ENCODE data around the gene CNPY1.

Gene CNPY1

DNA sequence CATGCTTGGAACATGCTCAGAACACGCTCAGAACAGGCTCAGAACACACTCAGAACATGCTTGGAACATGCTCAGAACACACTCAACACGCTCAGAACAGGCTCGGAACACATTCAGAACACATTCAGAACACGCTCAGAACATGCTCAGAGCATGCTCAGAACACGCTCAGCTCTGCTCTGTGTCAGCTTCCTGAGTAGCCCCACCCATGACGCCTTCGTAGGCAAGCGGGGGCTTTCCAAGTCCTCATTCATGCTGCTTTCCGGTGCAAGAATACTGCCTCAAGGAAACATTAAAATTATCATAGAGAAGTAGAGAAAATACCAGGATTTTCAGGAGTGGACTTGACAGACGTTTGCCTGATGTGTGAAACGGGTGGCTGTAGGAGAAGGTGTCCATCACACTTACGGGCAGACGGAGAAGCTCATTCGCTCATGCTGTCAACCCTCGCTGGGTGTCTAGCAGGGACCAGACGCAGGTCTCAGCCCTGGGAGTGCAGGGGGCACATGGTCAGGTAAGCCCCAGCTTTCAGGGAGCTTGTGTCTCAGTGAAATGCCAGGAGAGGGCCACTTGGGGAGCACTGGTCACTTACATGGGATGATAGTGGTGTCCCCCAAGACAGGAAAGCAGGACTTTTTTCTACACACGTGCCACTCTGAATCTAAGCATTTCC, 63.7 kb downstream of the CNPY1 start:
- no peak overlapping the region for H3K4me3 ChIP-seq (replicated peaks in 1 of 2; ENCODE audit: low read depth in 2 of 2, low read length in 2 of 2)
- no peak for DNase-seq (ENCODE audit: low read depth in 2 of 2)
- no peak for TF ChIP-seq CTCF (IDR thresholded peaks at IDR 0.05; ENCODE audit: low read depth, low read length)

DNA sequence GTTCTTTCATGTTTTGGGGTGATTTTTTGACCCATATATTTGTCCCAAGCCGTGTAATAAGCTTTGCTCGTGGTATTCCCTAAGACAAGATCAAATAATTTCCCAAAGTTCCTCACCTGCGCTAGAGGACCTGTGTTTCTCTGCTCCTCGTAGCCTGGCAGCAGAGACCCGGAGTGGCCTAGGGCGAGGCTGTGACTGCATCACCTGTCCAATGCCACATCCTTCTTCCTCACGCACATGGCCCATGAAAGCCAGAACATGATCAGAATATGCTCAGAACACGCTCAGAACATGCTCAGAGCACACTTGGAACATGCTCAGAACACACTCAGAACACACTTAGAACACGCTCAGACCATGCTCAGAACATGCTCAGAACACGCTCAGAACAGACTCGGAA, 64.6 kb downstream of the CNPY1 start:
- no peak for TF ChIP-seq CTCF (IDR thresholded peaks at IDR 0.05; ENCODE audit: low read depth, low read length)
- no peak overlapping the region for H3K4me3 ChIP-seq (replicated peaks in 1 of 2; ENCODE audit: low read depth in 2 of 2, low read length in 2 of 2)
- no peak for DNase-seq (ENCODE audit: low read depth in 2 of 2)

GRCh38 chr7:155477476-155477875, 68.9 kb downstream of the CNPY1 start:
- DNase-seq (ENCODE audit: low read depth in 2 of 2) = no peak
- H3K4me3 ChIP-seq (replicated peaks in 1 of 2; ENCODE audit: low read depth in 2 of 2, low read length in 2 of 2) = no peak overlapping the region
- TF ChIP-seq CTCF (IDR thresholded peaks at IDR 0.05; ENCODE audit: low read depth, low read length) = no peak

GRCh38 chr7:155471718-155472117, 74.6 kb downstream of the CNPY1 start:
- TF ChIP-seq CTCF (IDR thresholded peaks at IDR 0.05; ENCODE audit: low read depth, low read length) = no peak
- H3K4me3 ChIP-seq (replicated peaks in 1 of 2; ENCODE audit: low read depth in 2 of 2, low read length in 2 of 2) = no peak overlapping the region
- no peak for DNase-seq (ENCODE audit: low read depth in 2 of 2)

GRCh38 chr7:155470686-155471638, 75.4 kb downstream of the CNPY1 start:
- H3K4me3 ChIP-seq (replicated peaks in 1 of 2; ENCODE audit: low read depth in 2 of 2, low read length in 2 of 2) = no peak overlapping the region
- DNase-seq (ENCODE audit: low read depth in 2 of 2) = peak in 1 of 2 donors; percentile 19
- no peak for TF ChIP-seq CTCF (IDR thresholded peaks at IDR 0.05; ENCODE audit: low read depth, low read length)

- no peak for TF ChIP-seq CTCF (IDR thresholded peaks at IDR 0.05; ENCODE audit: low read depth, low read length)
- H3K4me3 ChIP-seq (replicated peaks in 1 of 2; ENCODE audit: low read depth in 2 of 2, low read length in 2 of 2) = no peak overlapping the region
- no peak for DNase-seq (ENCODE audit: low read depth in 2 of 2)
Observed at GRCh38 chr7:155470186-155470487, 76.2 kb downstream of the CNPY1 start.
